Activated naive CD8-positive, alpha-beta T cell treated with anti-CD3 and anti-CD28 coated beads, Interleukin-2, amount 10 ng/mL, durations not matched to agents 7 days and 5 days (primary cell): ENCODE data around the gene FANCD2. TPM values are rescaled to one million over a fixed set of nuclear protein-coding genes. Genes with fewer than 3 reads are reported as not detected.

ENCODE experiments used
- ATAC-seq: fragments of 150-1000 bp; cut with Tn5 transposase; one replicate; pipeline ENCODE4 v1.10.0; 2021; ENCODE audit warnings: low read depth, moderate library complexity
- POLR2A ChIA-PET: fragments of 350-600 bp; sonication (Branson Sonifier 250); formaldehyde crosslinking; loops from one replicate; lab custom pipeline; 2021; ENCODE audit warnings: antibody characterized with exemption; lab: Charles Lee
- DNase-seq: peaks from one replicate; pipeline ENCODE4 v3.0.0; 2021
- H3K27ac Mint-ChIP-seq: one replicate; pipeline ENCODE4 v1.8.0; 2022; ENCODE audit warnings: mild to moderate bottlenecking, mixed read lengths
- H3K27me3 Mint-ChIP-seq: one replicate; pipeline ENCODE4 v1.8.0; 2022; ENCODE audit warnings: mild to moderate bottlenecking, moderate library complexity, mixed read lengths
- H3K36me3 Mint-ChIP-seq: one replicate; pipeline ENCODE4 v1.8.0; 2021; ENCODE audit warnings: mild to moderate bottlenecking, mixed read lengths
- H3K4me1 Mint-ChIP-seq: one replicate; pipeline ENCODE4 v1.8.0; 2021; ENCODE audit warnings: mixed read lengths
- H3K4me3 Mint-ChIP-seq: one replicate; pipeline ENCODE4 v1.8.0; 2022; ENCODE audit warnings: mild to moderate bottlenecking, moderate library complexity, mixed read lengths
- H3K9me3 Mint-ChIP-seq: one replicate; pipeline ENCODE4 v1.8.0; 2021; ENCODE audit warnings: mixed read lengths
- total RNA-seq, 2 experiments: library from RNA; stranded (reverse); gene quantifications; one replicate each; pipeline ENCODE4 v1.2.3, GENCODE V29; 2021

FANCD2 gene
- total RNA-seq, result 10 to 100 TPM; 57.9 to 78.8 TPM

- H3K9me3 Mint-ChIP-seq, result no peaks in the 10 kb centered on the region
- H3K36me3 Mint-ChIP-seq, result peaks cover 11% of the 10 kb centered on the region
- DNase-seq (peak; percentile 98), ATAC-seq (peak; percentile 91)
- H3K4me1 Mint-ChIP-seq, result peaks cover 30% of the 10 kb centered on the region
- H3K27ac Mint-ChIP-seq, result peak within 1 kb of the TSS; percentile 97
- H3K27me3 Mint-ChIP-seq, result no peaks in the 10 kb centered on the region
- H3K4me3 Mint-ChIP-seq, result peak within 1 kb of the TSS; percentile 94
- POLR2A ChIA-PET, result interaction anchor here (0.6 to 1.3 kb wide), 8 partner anchors 9 to 221 kb away, joined by 3 to 6 read pairs (median 4); partner anchors contain the start of genes BRK1 and CRELD1
These were observed at the start of gene FANCD2 for GRCh38 chr3:10026084-10026890. Gene FANCD2, plus strand, starts transcription at chr3:10026437. Its CDS starts 2,221 bp downstream, at chr3:10028658.

- H3K4me1 Mint-ChIP-seq, result peaks cover 3% of the 10 kb centered on the region
- no peaks in the 10 kb centered on the region for H3K9me3 Mint-ChIP-seq
- POLR2A ChIA-PET, result interaction anchor here (0.5 to 1.0 kb wide), 5 partner anchors 23 to 319 kb away, joined by 3 to 9 read pairs (median 3); partner anchors contain the start of gene CRELD1
- H3K36me3 Mint-ChIP-seq, result peaks cover 20% of the 10 kb centered on the region
- DNase-seq (no peak), ATAC-seq (no peak)
- H3K4me3 Mint-ChIP-seq, result no peak overlapping the region
- no peaks in the 10 kb centered on the region for H3K27me3 Mint-ChIP-seq
- H3K27ac Mint-ChIP-seq, result no peak overlapping the region
These were observed 49.2 kb upstream of the FANCD2 start for GRCh38 chr3:9976721-9977709.

- H3K27me3 Mint-ChIP-seq, result no peaks in the 10 kb centered on the region
- DNase-seq, result no peak
- POLR2A ChIA-PET, result no interaction called here
- H3K9me3 Mint-ChIP-seq, result no peaks in the 10 kb centered on the region
- no peak for ATAC-seq
- H3K4me3 Mint-ChIP-seq, result no peak overlapping the region
- H3K27ac Mint-ChIP-seq, result no peak overlapping the region
- peaks cover 8% of the 10 kb centered on the region for H3K4me1 Mint-ChIP-seq
- H3K36me3 Mint-ChIP-seq, result peaks cover 18% of the 10 kb centered on the region
These were observed 47.4 kb upstream of the FANCD2 start for GRCh38 chr3:9978710-9979305.

GRCh38 chr3:9980251-9980650 is 46.0 kb upstream of the FANCD2 start:
- H3K27me3 Mint-ChIP-seq, result no peaks in the 10 kb centered on the region

GRCh38 chr3:9986230-9986725 is 40.0 kb upstream of the FANCD2 start:
- no peaks in the 10 kb centered on the region for H3K27me3 Mint-ChIP-seq
- peaks cover 6% of the 10 kb centered on the region for H3K36me3 Mint-ChIP-seq
- POLR2A ChIA-PET, result interaction anchor here (0.6 to 2.4 kb wide), 11 partner anchors 14 to 257 kb away, joined by 3 to 9 read pairs (median 4); partner anchors contain the start of genes PRRT3 and VHL
- ATAC-seq, result peak; percentile 55
- H3K9me3 Mint-ChIP-seq, result no peaks in the 10 kb centered on the region
- H3K27ac Mint-ChIP-seq, result peak overlapping the region; percentile 97
- H3K4me3 Mint-ChIP-seq, result peak overlapping the region; percentile 93
- DNase-seq, result no peak
- peaks cover 19% of the 10 kb centered on the region for H3K4me1 Mint-ChIP-seq

More at GRCh38 chr3:9980251-9980650, 46.0 kb upstream of the FANCD2 start:
- H3K9me3 Mint-ChIP-seq, result no peaks in the 10 kb centered on the region
- peaks cover 8% of the 10 kb centered on the region for H3K4me1 Mint-ChIP-seq
- no peak overlapping the region for H3K27ac Mint-ChIP-seq
- POLR2A ChIA-PET, result no interaction called here
- ATAC-seq (no peak), DNase-seq (no peak)
- H3K36me3 Mint-ChIP-seq, result peaks cover 14% of the 10 kb centered on the region
- no peak overlapping the region for H3K4me3 Mint-ChIP-seq

GRCh38 chr3:9994086-9994844 is 32.0 kb upstream of the FANCD2 start:
- H3K27ac Mint-ChIP-seq, result no peak overlapping the region
- DNase-seq (no peak), ATAC-seq (no peak)
- H3K9me3 Mint-ChIP-seq, result no peaks in the 10 kb centered on the region
- no peak overlapping the region for H3K4me3 Mint-ChIP-seq
- H3K4me1 Mint-ChIP-seq, result peaks cover 7% of the 10 kb centered on the region
- peaks cover 19% of the 10 kb centered on the region for H3K36me3 Mint-ChIP-seq
- POLR2A ChIA-PET, result interaction anchor here (0.7 kb wide), 1 partner anchor 366 kb away, joined by 4 read pairs; no protein-coding TSS in a partner anchor
- H3K27me3 Mint-ChIP-seq, result no peaks in the 10 kb centered on the region

- POLR2A ChIA-PET, result interaction anchor here (1.1 kb wide), 1 partner anchor 13 kb away, joined by 3 read pairs; no protein-coding TSS in a partner anchor
- no peaks in the 10 kb centered on the region for H3K27me3 Mint-ChIP-seq
- no peak overlapping the region for H3K4me3 Mint-ChIP-seq
- H3K9me3 Mint-ChIP-seq, result no peaks in the 10 kb centered on the region
- H3K4me1 Mint-ChIP-seq, result peaks cover 8% of the 10 kb centered on the region
- no peak overlapping the region for H3K27ac Mint-ChIP-seq
- ATAC-seq (no peak), DNase-seq (no peak)
- H3K36me3 Mint-ChIP-seq, result peaks cover 35% of the 10 kb centered on the region
These were observed 25.6 kb upstream of the FANCD2 start for GRCh38 chr3:10000686-10001085.

- Mint-ChIP-seq H3K36me3 (peaks cover 27% of the 10 kb centered on the region), H3K9me3 (no peaks in the 10 kb centered on the region), H3K4me3 (no peak overlapping the region), H3K27ac (no peak overlapping the region), H3K4me1 (peaks cover 8% of the 10 kb centered on the region), H3K27me3 (no peaks in the 10 kb centered on the region)
- DNase-seq, result no peak
- POLR2A ChIA-PET, result no interaction called here
- no peak for ATAC-seq
These were observed 23.3 kb upstream of the FANCD2 start for GRCh38 chr3:10002951-10003350.

- ATAC-seq (no peak), DNase-seq (no peak)
- no peaks in the 10 kb centered on the region for H3K9me3 Mint-ChIP-seq
- no peaks in the 10 kb centered on the region for H3K27me3 Mint-ChIP-seq
- H3K27ac Mint-ChIP-seq, result no peak overlapping the region
- H3K4me3 Mint-ChIP-seq, result no peak overlapping the region
- POLR2A ChIA-PET, result no interaction called here
- peaks cover 19% of the 10 kb centered on the region for H3K36me3 Mint-ChIP-seq
- H3K4me1 Mint-ChIP-seq, result peaks cover 12% of the 10 kb centered on the region
These were observed 21.7 kb upstream of the FANCD2 start for GRCh38 chr3:10004506-10004905.

- peaks cover 15% of the 10 kb centered on the region for H3K36me3 Mint-ChIP-seq
- DNase-seq (no peak), ATAC-seq (no peak)
- POLR2A ChIA-PET, result no interaction called here
- peaks cover 2% of the 10 kb centered on the region for H3K27me3 Mint-ChIP-seq
- H3K4me3 Mint-ChIP-seq, result no peak overlapping the region
- no peak overlapping the region for H3K27ac Mint-ChIP-seq
- no peaks in the 10 kb centered on the region for H3K9me3 Mint-ChIP-seq
- peaks cover 13% of the 10 kb centered on the region for H3K4me1 Mint-ChIP-seq
These were observed 21.2 kb upstream of the FANCD2 start for GRCh38 chr3:10004960-10005564.

- Mint-ChIP-seq H3K27me3 (peaks cover 6% of the 10 kb centered on the region), H3K9me3 (no peaks in the 10 kb centered on the region), H3K4me3 (no peak overlapping the region), H3K4me1 (peaks cover 18% of the 10 kb centered on the region), H3K27ac (no peak overlapping the region), H3K36me3 (peaks cover 8% of the 10 kb centered on the region)
- ATAC-seq (no peak), DNase-seq (no peak)
- POLR2A ChIA-PET, result interaction anchor here (0.7 kb wide), 1 partner anchor 112 kb away, joined by 3 read pairs; no protein-coding TSS in a partner anchor
These were observed 20.0 kb upstream of the FANCD2 start for GRCh38 chr3:10006048-10006761.
